Neural cell (in vitro differentiated cells): ENCODE data around the gene UBAC2.

ENCODE experiments used
- EP300 ChIP-seq: fragments of 450-650 bp; conservative IDR thresholded peaks from 2 replicates; pipeline ENCODE4 v1.6.1; 2014; ENCODE audit warnings: antibody characterized with exemption, mild to moderate bottlenecking, moderate library complexity; ENCODE audit not compliant: poor library complexity, severe bottlenecking
- EZH2 ChIP-seq: fragments of 200-600, 300-800 bp; shearing (Covaris generic), sonication (generic); IDR thresholded peaks from 2 replicates; pipeline ENCODE4 v1.6.1; 2014; ENCODE audit warnings: antibody characterized with exemption, low read length, borderline replicate concordance, mild to moderate bottlenecking; ENCODE audit not compliant: insufficient read depth, poor library complexity, severe bottlenecking
- POLR2AphosphoS5 ChIP-seq: IDR thresholded peaks from 2 replicates; pipeline ENCODE4 v1.6.1; 2012
- SMC3 ChIP-seq: fragments of 450-650 bp; conservative IDR thresholded peaks from 2 replicates; pipeline ENCODE4 v1.6.1; 2014; ENCODE audit warnings: antibody characterized with exemption, mild to moderate bottlenecking, moderate library complexity; ENCODE audit not compliant: poor library complexity
- TAF1 ChIP-seq: IDR thresholded peaks from 2 replicates; pipeline ENCODE4 v1.6.1; 2012; ENCODE audit warnings: low read depth
- TF ChIP-seq, protein P1 (sequence below): fragments of 450-650 bp; IDR thresholded peaks from 2 replicates; pipeline ENCODE4 v1.5.1; 2014; ENCODE audit warnings: antibody characterized with exemption, mild to moderate bottlenecking, moderate library complexity; ENCODE audit not compliant: poor library complexity, severe bottlenecking
- TF ChIP-seq, protein P2 (sequence below): IDR thresholded peaks from 2 replicates; pipeline ENCODE4 v1.6.1; 2012; ENCODE audit warnings: borderline replicate concordance

DNA sequence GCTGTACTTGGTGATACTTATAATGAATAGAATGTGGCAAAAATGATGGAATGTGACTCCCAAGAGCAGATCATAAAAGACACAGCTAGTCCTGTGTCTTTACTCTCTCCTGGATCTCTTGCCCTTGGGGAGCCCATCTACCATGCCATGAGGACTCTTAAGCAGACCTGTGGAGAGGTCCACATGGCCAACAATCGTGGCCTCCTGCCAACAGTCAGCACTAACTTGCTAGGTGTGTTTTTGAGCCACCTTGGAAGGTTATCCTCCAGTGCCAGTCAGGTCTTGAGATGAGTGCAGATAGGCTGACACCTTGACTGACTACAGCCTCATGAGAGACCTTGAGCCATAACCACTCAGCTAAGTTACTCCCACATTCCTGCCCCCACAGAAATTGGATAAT is 128.8 kb downstream of the UBAC2 start:
- no peak for TF ChIP-seq POLR2AphosphoS5
- no peak for TF ChIP-seq EP300
- TF ChIP-seq EZH2, result no peak
- TF ChIP-seq, protein P1, sequence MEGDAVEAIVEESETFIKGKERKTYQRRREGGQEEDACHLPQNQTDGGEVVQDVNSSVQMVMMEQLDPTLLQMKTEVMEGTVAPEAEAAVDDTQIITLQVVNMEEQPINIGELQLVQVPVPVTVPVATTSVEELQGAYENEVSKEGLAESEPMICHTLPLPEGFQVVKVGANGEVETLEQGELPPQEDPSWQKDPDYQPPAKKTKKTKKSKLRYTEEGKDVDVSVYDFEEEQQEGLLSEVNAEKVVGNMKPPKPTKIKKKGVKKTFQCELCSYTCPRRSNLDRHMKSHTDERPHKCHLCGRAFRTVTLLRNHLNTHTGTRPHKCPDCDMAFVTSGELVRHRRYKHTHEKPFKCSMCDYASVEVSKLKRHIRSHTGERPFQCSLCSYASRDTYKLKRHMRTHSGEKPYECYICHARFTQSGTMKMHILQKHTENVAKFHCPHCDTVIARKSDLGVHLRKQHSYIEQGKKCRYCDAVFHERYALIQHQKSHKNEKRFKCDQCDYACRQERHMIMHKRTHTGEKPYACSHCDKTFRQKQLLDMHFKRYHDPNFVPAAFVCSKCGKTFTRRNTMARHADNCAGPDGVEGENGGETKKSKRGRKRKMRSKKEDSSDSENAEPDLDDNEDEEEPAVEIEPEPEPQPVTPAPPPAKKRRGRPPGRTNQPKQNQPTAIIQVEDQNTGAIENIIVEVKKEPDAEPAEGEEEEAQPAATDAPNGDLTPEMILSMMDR, result no peak
- no peak for TF ChIP-seq TAF1
- TF ChIP-seq SMC3, result no peak
- TF ChIP-seq, protein P2, sequence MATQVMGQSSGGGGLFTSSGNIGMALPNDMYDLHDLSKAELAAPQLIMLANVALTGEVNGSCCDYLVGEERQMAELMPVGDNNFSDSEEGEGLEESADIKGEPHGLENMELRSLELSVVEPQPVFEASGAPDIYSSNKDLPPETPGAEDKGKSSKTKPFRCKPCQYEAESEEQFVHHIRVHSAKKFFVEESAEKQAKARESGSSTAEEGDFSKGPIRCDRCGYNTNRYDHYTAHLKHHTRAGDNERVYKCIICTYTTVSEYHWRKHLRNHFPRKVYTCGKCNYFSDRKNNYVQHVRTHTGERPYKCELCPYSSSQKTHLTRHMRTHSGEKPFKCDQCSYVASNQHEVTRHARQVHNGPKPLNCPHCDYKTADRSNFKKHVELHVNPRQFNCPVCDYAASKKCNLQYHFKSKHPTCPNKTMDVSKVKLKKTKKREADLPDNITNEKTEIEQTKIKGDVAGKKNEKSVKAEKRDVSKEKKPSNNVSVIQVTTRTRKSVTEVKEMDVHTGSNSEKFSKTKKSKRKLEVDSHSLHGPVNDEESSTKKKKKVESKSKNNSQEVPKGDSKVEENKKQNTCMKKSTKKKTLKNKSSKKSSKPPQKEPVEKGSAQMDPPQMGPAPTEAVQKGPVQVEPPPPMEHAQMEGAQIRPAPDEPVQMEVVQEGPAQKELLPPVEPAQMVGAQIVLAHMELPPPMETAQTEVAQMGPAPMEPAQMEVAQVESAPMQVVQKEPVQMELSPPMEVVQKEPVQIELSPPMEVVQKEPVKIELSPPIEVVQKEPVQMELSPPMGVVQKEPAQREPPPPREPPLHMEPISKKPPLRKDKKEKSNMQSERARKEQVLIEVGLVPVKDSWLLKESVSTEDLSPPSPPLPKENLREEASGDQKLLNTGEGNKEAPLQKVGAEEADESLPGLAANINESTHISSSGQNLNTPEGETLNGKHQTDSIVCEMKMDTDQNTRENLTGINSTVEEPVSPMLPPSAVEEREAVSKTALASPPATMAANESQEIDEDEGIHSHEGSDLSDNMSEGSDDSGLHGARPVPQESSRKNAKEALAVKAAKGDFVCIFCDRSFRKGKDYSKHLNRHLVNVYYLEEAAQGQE, result no peak
